Left renal pelvis (tissue), 4 donors: ENCODE data around the gene ARID5B. TPM values are rescaled to one million over a fixed set of nuclear protein-coding genes. Genes with fewer than 3 reads are reported as not detected.

Experiments used
- DNase-seq, 4 donors: peaks; one replicate each; pipeline ENCODE4 v3.0.0-alpha.2; 2013; ENCODE audit warnings: low read depth in 4 of 4, low spot score in 3 of 4
- polyA plus RNA-seq, 4 donors: library from polyadenylated mRNA; unstranded; fragments of 120-200 nt; gene quantifications; one replicate each; pipeline ENCODE4 v1.2.1, GENCODE V29; 2013; ENCODE audit not compliant: insufficient read length in 4 of 4

ARID5B gene
- polyA plus RNA-seq, 4 donors, result 24.7 to 54.5 (median 52.1) TPM

- DNase-seq, result no peak
Observed at GRCh38 chr10:62112300-62112699, 210.8 kb downstream of the ARID5B start.

- no peak for DNase-seq
Observed at GRCh38 chr10:62112963-62113362, 211.5 kb downstream of the ARID5B start.

GRCh38 chr10:62113680-62114079, 212.2 kb downstream of the ARID5B start:
- DNase-seq, result no peak

GRCh38 chr10:62115321-62115720, 213.8 kb downstream of the ARID5B start:
- DNase-seq, result no peak

DNA sequence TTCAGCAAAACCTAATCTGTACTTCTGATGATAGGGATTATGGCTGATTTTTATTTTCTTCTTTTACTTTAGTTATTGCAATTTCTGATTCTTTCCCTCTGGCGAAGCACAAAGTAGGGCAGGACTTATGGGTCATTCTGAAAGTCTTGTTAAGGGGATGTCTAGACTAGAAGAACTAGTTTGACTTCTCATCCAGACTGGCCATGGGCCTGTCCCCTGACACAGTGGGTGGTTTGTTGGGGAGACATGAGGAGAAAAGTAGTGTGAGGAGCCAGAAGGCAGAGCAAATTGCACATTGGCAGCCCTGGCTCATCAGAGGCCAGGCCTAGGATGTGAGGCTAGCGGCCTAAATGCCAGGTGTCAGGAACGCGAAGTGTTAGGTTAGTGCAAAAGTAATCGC, 214.3 kb downstream of the ARID5B start:
- DNase-seq, result no peak

- no peak for DNase-seq
Observed at GRCh38 chr10:62116896-62117295, 215.4 kb downstream of the ARID5B start.

DNA sequence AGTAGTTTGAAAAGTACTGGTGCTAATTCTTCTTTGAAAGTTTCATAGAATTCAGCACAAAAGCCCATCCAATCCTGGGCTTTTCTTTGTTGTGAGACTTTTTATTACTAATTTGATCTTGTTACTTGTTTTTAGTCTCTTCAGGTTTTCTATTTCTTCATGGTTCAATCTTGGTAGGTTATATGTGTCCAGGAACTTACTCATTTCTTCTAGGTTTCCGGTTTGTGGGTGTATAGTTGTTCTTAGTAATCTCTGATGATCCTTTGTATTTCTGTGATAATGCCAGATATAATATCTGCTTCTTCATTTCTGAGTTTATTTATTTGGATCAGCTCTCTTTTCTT, 219.7 kb downstream of the ARID5B start:
- no peak for DNase-seq

GRCh38 chr10:62127975-62128374, 226.5 kb downstream of the ARID5B start:
- DNase-seq, result no peak

DNA sequence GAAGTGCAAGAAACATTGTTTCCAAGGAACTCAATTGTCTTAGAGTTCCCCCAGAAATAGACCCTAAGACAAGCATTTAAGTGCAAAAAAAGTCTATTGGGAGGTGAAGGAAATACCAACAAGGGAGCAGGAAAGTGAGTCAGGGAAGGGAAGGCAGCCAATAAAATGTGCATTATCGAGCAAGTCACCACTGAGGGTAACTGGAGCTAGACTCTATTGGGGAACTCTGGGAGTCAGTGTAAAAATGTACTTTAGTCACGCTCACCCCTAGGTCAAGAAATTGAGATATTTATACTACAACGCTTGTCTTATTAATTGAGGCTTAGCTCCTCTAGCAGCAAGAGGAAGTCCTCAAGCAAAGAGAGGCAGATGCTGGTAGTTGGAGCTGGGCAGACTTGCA, 229.4 kb downstream of the ARID5B start:
- no peak for DNase-seq

GRCh38 chr10:62131724-62132123, 230.2 kb downstream of the ARID5B start:
- no peak for DNase-seq

GRCh38 chr10:62133618-62134017, 232.1 kb downstream of the ARID5B start:
- no peak for DNase-seq

DNA sequence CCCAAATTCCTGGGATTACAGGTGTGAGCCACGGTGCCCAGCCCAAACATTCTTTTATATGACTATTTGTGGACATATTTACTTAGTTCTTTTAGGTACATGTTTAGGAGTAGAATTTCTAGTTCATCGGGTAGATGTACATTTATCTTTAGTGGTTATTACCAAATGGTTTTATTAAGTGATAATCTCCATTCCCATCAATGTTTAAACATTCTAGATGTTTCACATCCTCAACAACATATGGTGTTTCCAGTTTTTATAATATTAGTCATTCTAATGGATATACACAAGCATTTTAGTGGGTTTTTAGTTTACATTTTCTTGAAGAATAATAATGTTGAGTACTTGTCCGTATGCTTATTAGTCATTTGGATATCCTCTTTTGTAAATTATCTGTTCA, 235.4 kb downstream of the ARID5B start:
- DNase-seq, result no peak

Other genes starting within 250 kb of the ARID5B start
- gene CABCOCO1, start 238.8 kb upstream of the ARID5B start, polyA plus RNA-seq, result 1 to 10 TPM in 3 of 4 donors, under 1 TPM in 1; 0.59 to 5.2 (median 3.0) TPM